GM12878 (cell line): Measurements from ENCODE around the gene SLC1A1.

Source experiments
- BCL11A ChIP-seq: IDR thresholded peaks from 2 replicates; pipeline ENCODE4 v1.6.1; 2011; ENCODE audit warnings: low read depth, low read length
- EP300 ChIP-seq, 2 experiments: fragments of 150-350 bp in 1 of 2; IDR thresholded peaks; 2 replicates each; pipeline ENCODE4 v1.6.1; 2011 to 2012; ENCODE audit warnings: low read depth in 2 of 2, low read length in 2 of 2, borderline replicate concordance in 1 of 2, improper control_type of control experiment in 1 of 2, inconsistent platforms in 1 of 2; ENCODE audit not compliant: control insufficient read depth in 1 of 2
- EZH2 ChIP-seq: IDR thresholded peaks from 2 replicates; pipeline ENCODE4 v1.6.1; 2012; ENCODE audit warnings: low read depth, mild to moderate bottlenecking, control low read depth, inconsistent platforms, low read length, borderline replicate concordance; ENCODE audit not compliant: control insufficient read depth
- MYC ChIP-seq: IDR thresholded peaks from 2 replicates; pipeline ENCODE4 v1.6.1; 2011; ENCODE audit warnings: mild to moderate bottlenecking, low read length, moderate library complexity, inconsistent platforms; ENCODE audit not compliant: insufficient read depth, insufficient replicate concordance, insufficient read length, severe bottlenecking
- NFXL1 ChIP-seq: fragments of 450-650 bp; IDR thresholded peaks from 2 replicates; pipeline ENCODE4 v1.6.1; 2017; ENCODE audit warnings: antibody characterized with exemption, mild to moderate bottlenecking, borderline replicate concordance
- POLR2A ChIP-seq: IDR thresholded peaks from 2 replicates; pipeline ENCODE4 v1.6.1; 2011; ENCODE audit warnings: low read depth, mild to moderate bottlenecking, low read length
- SIX5 ChIP-seq: IDR thresholded peaks from 2 replicates; pipeline ENCODE4 v1.6.1; 2011; ENCODE audit warnings: mild to moderate bottlenecking, low read depth, low read length, moderate library complexity; ENCODE audit not compliant: severe bottlenecking
- SMAD1 ChIP-seq: fragments of 450-650 bp; IDR thresholded peaks from 2 replicates; pipeline ENCODE4 v1.6.1; 2018; ENCODE audit warnings: mild to moderate bottlenecking, low read depth; ENCODE audit not compliant: partially characterized antibody
- SMC3 ChIP-seq: IDR thresholded peaks from 2 replicates; pipeline ENCODE4 v1.6.1; 2011; ENCODE audit warnings: low read length, improper control_type of control experiment, borderline replicate concordance
- TF ChIP-seq, protein P1 (sequence below), 3 experiments: IDR thresholded peaks in 2 of 3; conservative IDR thresholded peaks in 1 of 3; 2 replicates each; pipeline ENCODE4 v1.5.1; 2011; ENCODE audit warnings: low read depth in 3 of 3, low read length in 3 of 3, mild to moderate bottlenecking in 3 of 3, control low read depth in 2 of 3, moderate library complexity in 2 of 3, inconsistent platforms in 1 of 3, mixed read lengths in 1 of 3; ENCODE audit not compliant: control insufficient read depth in 2 of 3, insufficient read depth in 1 of 3; ENCODE audit errors: extremely low read depth in 1 of 3
- TF ChIP-seq, protein P2 (sequence below): IDR thresholded peaks from 2 replicates; pipeline ENCODE4 v1.6.1; 2012; ENCODE audit warnings: low read depth, low read length, improper control_type of control experiment
- TF ChIP-seq, protein P3 (sequence below): fragments of 450-650 bp; IDR thresholded peaks from 2 replicates; pipeline ENCODE4 v1.6.1; 2016; ENCODE audit warnings: mild to moderate bottlenecking, moderate library complexity, borderline replicate concordance

DNA sequence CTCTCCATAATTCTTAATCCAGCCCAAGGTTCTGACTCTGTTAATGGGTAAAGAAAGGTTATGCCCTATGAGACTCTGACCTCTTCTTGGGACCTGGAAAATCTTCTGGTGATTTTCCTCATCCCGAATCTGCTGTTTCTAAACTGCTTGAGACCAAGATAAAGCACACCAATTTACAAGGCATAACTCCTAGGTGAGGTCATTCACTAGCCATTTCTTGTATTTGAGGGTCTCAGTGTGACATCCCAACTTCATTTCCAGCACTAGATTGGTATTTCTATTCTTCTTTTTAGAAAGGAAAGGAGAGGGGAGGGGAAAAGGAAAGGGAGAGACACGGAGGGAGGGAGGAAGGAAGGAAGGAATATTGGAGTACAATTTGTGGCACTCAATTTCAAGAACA lies 51.6 kb downstream of the SLC1A1 start:
- TF ChIP-seq EZH2 (no peak), POLR2A (no peak), SMC3 (no peak), BCL11A (no peak), SMAD1 (no peak), NFXL1 (no peak), MYC (no peak), SIX5 (no peak), EP300 (IDR thresholded peaks at IDR 0.05; ENCODE audit: borderline replicate concordance in 1 of 2, control insufficient read depth in 1 of 2, low read depth in 2 of 2, low read length in 2 of 2) (no peak)
- TF ChIP-seq, protein P1, sequence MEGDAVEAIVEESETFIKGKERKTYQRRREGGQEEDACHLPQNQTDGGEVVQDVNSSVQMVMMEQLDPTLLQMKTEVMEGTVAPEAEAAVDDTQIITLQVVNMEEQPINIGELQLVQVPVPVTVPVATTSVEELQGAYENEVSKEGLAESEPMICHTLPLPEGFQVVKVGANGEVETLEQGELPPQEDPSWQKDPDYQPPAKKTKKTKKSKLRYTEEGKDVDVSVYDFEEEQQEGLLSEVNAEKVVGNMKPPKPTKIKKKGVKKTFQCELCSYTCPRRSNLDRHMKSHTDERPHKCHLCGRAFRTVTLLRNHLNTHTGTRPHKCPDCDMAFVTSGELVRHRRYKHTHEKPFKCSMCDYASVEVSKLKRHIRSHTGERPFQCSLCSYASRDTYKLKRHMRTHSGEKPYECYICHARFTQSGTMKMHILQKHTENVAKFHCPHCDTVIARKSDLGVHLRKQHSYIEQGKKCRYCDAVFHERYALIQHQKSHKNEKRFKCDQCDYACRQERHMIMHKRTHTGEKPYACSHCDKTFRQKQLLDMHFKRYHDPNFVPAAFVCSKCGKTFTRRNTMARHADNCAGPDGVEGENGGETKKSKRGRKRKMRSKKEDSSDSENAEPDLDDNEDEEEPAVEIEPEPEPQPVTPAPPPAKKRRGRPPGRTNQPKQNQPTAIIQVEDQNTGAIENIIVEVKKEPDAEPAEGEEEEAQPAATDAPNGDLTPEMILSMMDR (IDR thresholded peaks at IDR 0.05 in 2 of 3, conservative IDR thresholded peaks at IDR 0.05 in 1 of 3; ENCODE audit: control insufficient read depth in 2 of 3, extremely low read depth in 1 of 3, insufficient read depth in 1 of 3, low read depth in 3 of 3, low read length in 3 of 3): no peak
- TF ChIP-seq, protein P2, sequence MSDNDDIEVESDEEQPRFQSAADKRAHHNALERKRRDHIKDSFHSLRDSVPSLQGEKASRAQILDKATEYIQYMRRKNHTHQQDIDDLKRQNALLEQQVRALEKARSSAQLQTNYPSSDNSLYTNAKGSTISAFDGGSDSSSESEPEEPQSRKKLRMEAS: no peak
- TF ChIP-seq, protein P3, sequence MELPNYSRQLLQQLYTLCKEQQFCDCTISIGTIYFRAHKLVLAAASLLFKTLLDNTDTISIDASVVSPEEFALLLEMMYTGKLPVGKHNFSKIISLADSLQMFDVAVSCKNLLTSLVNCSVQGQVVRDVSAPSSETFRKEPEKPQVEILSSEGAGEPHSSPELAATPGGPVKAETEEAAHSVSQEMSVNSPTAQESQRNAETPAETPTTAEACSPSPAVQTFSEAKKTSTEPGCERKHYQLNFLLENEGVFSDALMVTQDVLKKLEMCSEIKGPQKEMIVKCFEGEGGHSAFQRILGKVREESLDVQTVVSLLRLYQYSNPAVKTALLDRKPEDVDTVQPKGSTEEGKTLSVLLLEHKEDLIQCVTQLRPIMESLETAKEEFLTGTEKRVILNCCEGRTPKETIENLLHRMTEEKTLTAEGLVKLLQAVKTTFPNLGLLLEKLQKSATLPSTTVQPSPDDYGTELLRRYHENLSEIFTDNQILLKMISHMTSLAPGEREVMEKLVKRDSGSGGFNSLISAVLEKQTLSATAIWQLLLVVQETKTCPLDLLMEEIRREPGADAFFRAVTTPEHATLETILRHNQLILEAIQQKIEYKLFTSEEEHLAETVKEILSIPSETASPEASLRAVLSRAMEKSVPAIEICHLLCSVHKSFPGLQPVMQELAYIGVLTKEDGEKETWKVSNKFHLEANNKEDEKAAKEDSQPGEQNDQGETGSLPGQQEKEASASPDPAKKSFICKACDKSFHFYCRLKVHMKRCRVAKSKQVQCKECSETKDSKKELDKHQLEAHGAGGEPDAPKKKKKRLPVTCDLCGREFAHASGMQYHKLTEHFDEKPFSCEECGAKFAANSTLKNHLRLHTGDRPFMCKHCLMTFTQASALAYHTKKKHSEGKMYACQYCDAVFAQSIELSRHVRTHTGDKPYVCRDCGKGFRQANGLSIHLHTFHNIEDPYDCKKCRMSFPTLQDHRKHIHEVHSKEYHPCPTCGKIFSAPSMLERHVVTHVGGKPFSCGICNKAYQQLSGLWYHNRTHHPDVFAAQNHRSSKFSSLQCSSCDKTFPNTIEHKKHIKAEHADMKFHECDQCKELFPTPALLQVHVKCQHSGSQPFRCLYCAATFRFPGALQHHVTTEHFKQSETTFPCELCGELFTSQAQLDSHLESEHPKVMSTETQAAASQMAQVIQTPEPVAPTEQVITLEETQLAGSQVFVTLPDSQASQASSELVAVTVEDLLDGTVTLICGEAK: no peak
